Heart left ventricle (tissue), 16 donors: ENCODE results near the gene DNTT. TPM values are rescaled to one million over a fixed set of nuclear protein-coding genes. Genes with fewer than 3 reads are reported as not detected.

Source experiments
- ATAC-seq, 4 donors: fragments of 200-7000 bp; cut with Tn5 transposase; one replicate each; pipeline ENCODE4 v1.9.1; 2020 to 2022; ENCODE audit warnings: moderate library complexity in 4 of 4, mild to moderate bottlenecking in 3 of 4, moderate number of reproducible peaks in 1 of 4
- DNase-seq, 5 donors: peaks; one replicate each; pipeline ENCODE4 v3.0.0-alpha.2; 2020
- H3K27ac ChIP-seq, 12 donors: fragments of 200-600 bp; sonication (generic) in 4 of 12; one replicate each; pipeline versions ENCODE4 v1.5.0 to v1.8.0; 2016 to 2022; ENCODE audit warnings: mild to moderate bottlenecking in 2 of 12
- H3K27me3 ChIP-seq, 9 donors: fragments of 200-600 bp; sonication (generic) in 2 of 9; one replicate each; pipeline versions ENCODE4 v1.5.1 to v1.8.0; 2016 to 2022; ENCODE audit warnings: mild to moderate bottlenecking in 3 of 9
- H3K36me3 ChIP-seq, 9 donors: fragments of 200-600 bp; sonication (generic) in 2 of 9; one replicate each; pipeline versions ENCODE4 v1.5.0 to v1.8.0; 2018 to 2022; ENCODE audit warnings: mild to moderate bottlenecking in 2 of 9
- H3K4me1 ChIP-seq, 12 donors: fragments of 200-600 bp; sonication (generic) in 4 of 12; one replicate each; pipeline versions ENCODE4 v1.5.0 to v1.8.0; 2016 to 2022; ENCODE audit warnings: mild to moderate bottlenecking in 3 of 12
- H3K4me3 ChIP-seq, 12 donors: fragments of 200-600 bp; sonication (generic) in 4 of 12; one replicate each; pipeline versions ENCODE4 v1.5.0 to v1.8.0; 2017 to 2022; ENCODE audit warnings: mild to moderate bottlenecking in 9 of 12, moderate library complexity in 4 of 12
- H3K9me3 ChIP-seq, 12 donors: fragments of 200-600 bp; sonication (generic) in 4 of 12; one replicate each; pipeline versions ENCODE4 v1.5.0 to v1.8.0; 2016 to 2022; ENCODE audit warnings: mild to moderate bottlenecking in 1 of 12
- CTCF ChIP-seq, 12 donors: fragments of 200-600 bp; sonication (generic) in 4 of 12; IDR thresholded peaks; one replicate each; pipeline versions ENCODE4 v1.5.0 to v1.8.0; 2018 to 2022; ENCODE audit warnings: antibody characterized with exemption in 12 of 12, mild to moderate bottlenecking in 5 of 12
- POLR2A ChIP-seq, 2 donors: fragments of 450-650 bp; IDR thresholded peaks; one replicate each; pipeline ENCODE4 v1.6.1; 2017; ENCODE audit warnings: antibody characterized with exemption in 2 of 2, mild to moderate bottlenecking in 2 of 2, moderate library complexity in 2 of 2
- WGBS, 4 donors: extraction: QIAGEN DNeasy Blood & Tissue Kit in 2 of 4; methylation state at CpG; one replicate each; pipeline versions ENCODE4 v1.1.5 to v1.1.7; 2013 to 2018; 5-methylcytosine and 5-hydroxymethylcytosine counted together
- intact Hi-C, 10 donors: fragments of 100-400 bp; cut with DNase I; formaldehyde crosslinking; loops; one replicate each; pipeline versions ENCODE4 v1.11.1 to v1.14.2; 2022
- polyA plus RNA-seq, 2 donors: library from polyadenylated mRNA; stranded (reverse); fragments of 200-250 nt; gene quantifications; one replicate each; pipeline ENCODE4 v1.2.3, GENCODE V29; 2013
- total RNA-seq, 9 donors: library from RNA; depleted of rRNA in 2 of 9; stranded (reverse); fragments of >200 nt in 2 of 9; fragmentation: NEBNext Ultra II Directional in 3 of 9; extraction: Animal tissue kit (Norgen Biotek cat#: 25700) in 3 of 9; gene quantifications; one replicate each; pipeline versions ENCODE4 v1.1.0 to v1.2.4, GENCODE V29; 2016 to 2023
- donor health status: ischemic (EF 13 %, LVEDD 7.1; RV severe dilation, severe dysfunction).
- donor health status: healthy with polysubstance abuse.
- donor health status: DM: no; HTN: yes; CAD: no.
- donor health status: DM: no; HTN: no; CAD: no.
- donor health status: ischemic (EF 25% LVEDD 6.9; RV normal size, moderate dysfunction).
- donor health status: ischemic (EF 25% LVEDD 5.7; RV mildly dilated, moderate dysfunction).
- donor health status: healthy.
- donor health status: DM: yes; HTN: yes; CAD: no.
- donor health status: ischemic (EF 35%, LVEDD 5.7; RV mildly dilated, moderate dysfunction).
- donor health status: nonischemic (EF 11% LVEDD 7.7; RV severe dilation, severe dysfunction).
- donor health status: DM: yes; HTN: yes; CAD: no.
- donor health status: PGD.
- donor health status: ischemic (EF 29% LVEDD 5.4; RV normal size, mild dysfunction).
- donor health status: nonischemic (EF 23%, LVEDD 6.1; RV moderate dilation, normal function).

Gene DNTT
- total and polyA plus RNA-seq, 11 donors, result not detected

- ATAC-seq, result no peak
- TF ChIP-seq CTCF (IDR thresholded peaks at IDR 0.05) (no peak), POLR2A (IDR thresholded peaks at IDR 0.05) (no peak)
- intact Hi-C loops, result no loop called here
- Histone ChIP-seq H3K36me3 (no peaks in the 10 kb centered on the region), H3K4me1 (no peaks in the 10 kb centered on the region), H3K9me3 (no peaks in the 10 kb centered on the region), H3K27me3 (peaks cover 0 to 25% (median 0%) of the 10 kb centered on the region in 9 donors), H3K27ac (no peak overlapping the region), H3K4me3 (no peak overlapping the region)
- WGBS, 4 donors, result 79 to 90% (median 84%) methylated on average over 3 of the region's 3 CpGs
- DNase-seq, result no peak
These were observed 22.7 kb upstream of the DNTT start for GRCh38 chr10:96281444-96282029.

- ATAC-seq (no peak), DNase-seq (no peak)
- Histone ChIP-seq H3K4me3 (no peak overlapping the region), H3K36me3 (no peaks in the 10 kb centered on the region), H3K4me1 (peaks cover 0 to 9% (median 0%) of the 10 kb centered on the region in 12 donors), H3K9me3 (no peaks in the 10 kb centered on the region), H3K27me3 (peaks cover 0 to 27% (median 0%) of the 10 kb centered on the region in 9 donors), H3K27ac (no peak overlapping the region)
- WGBS, 4 donors, result 63 to 71% (median 65%) methylated on average over 2 of the region's 2 CpGs
- intact Hi-C loops, result no loop called here
- TF ChIP-seq CTCF (IDR thresholded peaks at IDR 0.05) (no peak), POLR2A (IDR thresholded peaks at IDR 0.05) (no peak)
These were observed 20.9 kb upstream of the DNTT start for GRCh38 chr10:96283351-96283750.

- H3K4me1 ChIP-seq, result peaks cover 0 to 9% (median 0%) of the 10 kb centered on the region in 12 donors
- ATAC-seq (no peak), DNase-seq (no peak)
- peaks cover 0 to 31% (median 0%) of the 10 kb centered on the region in 9 donors for H3K27me3 ChIP-seq
- WGBS, 4 donors, result 85 to 90% (median 89%) methylated on average over 6 of the region's 6 CpGs
- intact Hi-C loops, result no loop called here
- no peak overlapping the region for H3K4me3 ChIP-seq
- H3K27ac ChIP-seq, result no peak overlapping the region
- H3K36me3 ChIP-seq, result no peaks in the 10 kb centered on the region
- H3K9me3 ChIP-seq, result no peaks in the 10 kb centered on the region
- TF ChIP-seq CTCF (IDR thresholded peaks at IDR 0.05) (no peak), POLR2A (IDR thresholded peaks at IDR 0.05) (no peak)
These were observed 20.5 kb upstream of the DNTT start for GRCh38 chr10:96283756-96284155.

GRCh38 chr10:96285331-96285752 is 18.9 kb upstream of the DNTT start:
- intact Hi-C loops, result loop anchor here in 1 of 10 donors (5.0 kb wide), 1 partner anchor 53 kb away; no protein-coding TSS in a partner anchor
- TF ChIP-seq POLR2A (IDR thresholded peaks at IDR 0.05), result no peak
- TF ChIP-seq CTCF (IDR thresholded peaks at IDR 0.05), result no peak
- no peak overlapping the region for H3K4me3 ChIP-seq
- no peak overlapping the region for H3K27ac ChIP-seq
- DNase-seq (no peak), ATAC-seq (no peak)
- H3K4me1 ChIP-seq, result peaks cover 0 to 9% (median 0%) of the 10 kb centered on the region in 12 donors
- H3K27me3 ChIP-seq, result peaks cover 0 to 38% (median 0%) of the 10 kb centered on the region in 9 donors
- H3K36me3 ChIP-seq, result no peaks in the 10 kb centered on the region
- no peaks in the 10 kb centered on the region for H3K9me3 ChIP-seq
- WGBS, 4 donors, result 62 to 74% (median 69%) methylated on average over 8 of the region's 8 CpGs
